HL-60 (cell line): Measurements from ENCODE around the gene CD4.

Experiments used
- DNase-seq, 2 experiments: peaks; one replicate each; pipeline ENCODE4 v3.0.0-alpha.2; 2010 to 2020; ENCODE audit warnings: low read depth in 1 of 2, low spot score in 1 of 2
- H3K27ac ChIP-seq: fragments of 250-450 bp; sonication (Bioruptor Pico); replicated peaks from 2 replicates; pipeline ENCODE4 v1.5.1; 2020; ENCODE audit warnings: mild to moderate bottlenecking, moderate library complexity
- H3K27me3 ChIP-seq: fragments of 250-450 bp; sonication (Bioruptor Pico); 2 replicates; pipeline ENCODE4 v1.5.1; 2021; ENCODE audit warnings: mild to moderate bottlenecking, moderate library complexity; ENCODE audit not compliant: insufficient read depth, poor library complexity, severe bottlenecking
- H3K4me3 ChIP-seq: replicated peaks from 2 replicates; pipeline ENCODE4 v1.5.1; 2011; ENCODE audit warnings: mild to moderate bottlenecking, control low read depth, low read length; ENCODE audit not compliant: insufficient read depth
- GABPA ChIP-seq: IDR thresholded peaks from 2 replicates; pipeline ENCODE4 v1.6.1; 2012; ENCODE audit warnings: low read depth
- POLR2AphosphoS5 ChIP-seq: IDR thresholded peaks from 2 replicates; pipeline ENCODE4 v1.6.1; 2012; ENCODE audit warnings: low read depth
- SPI1 ChIP-seq: IDR thresholded peaks from 2 replicates; pipeline ENCODE4 v1.6.1; 2012; ENCODE audit warnings: low read depth, mild to moderate bottlenecking, borderline replicate concordance
- TF ChIP-seq, protein P1 (sequence below): IDR thresholded peaks from 2 replicates; pipeline ENCODE4 v1.6.1; 2012; ENCODE audit warnings: low read depth; ENCODE audit not compliant: insufficient replicate concordance
- TF ChIP-seq, protein P2 (sequence below): IDR thresholded peaks from one replicate; pipeline ENCODE4 v1.5.1; 2011; ENCODE audit warnings: low read length, control low read depth, inconsistent platforms; ENCODE audit not compliant: insufficient read depth

CD4 gene

DNA sequence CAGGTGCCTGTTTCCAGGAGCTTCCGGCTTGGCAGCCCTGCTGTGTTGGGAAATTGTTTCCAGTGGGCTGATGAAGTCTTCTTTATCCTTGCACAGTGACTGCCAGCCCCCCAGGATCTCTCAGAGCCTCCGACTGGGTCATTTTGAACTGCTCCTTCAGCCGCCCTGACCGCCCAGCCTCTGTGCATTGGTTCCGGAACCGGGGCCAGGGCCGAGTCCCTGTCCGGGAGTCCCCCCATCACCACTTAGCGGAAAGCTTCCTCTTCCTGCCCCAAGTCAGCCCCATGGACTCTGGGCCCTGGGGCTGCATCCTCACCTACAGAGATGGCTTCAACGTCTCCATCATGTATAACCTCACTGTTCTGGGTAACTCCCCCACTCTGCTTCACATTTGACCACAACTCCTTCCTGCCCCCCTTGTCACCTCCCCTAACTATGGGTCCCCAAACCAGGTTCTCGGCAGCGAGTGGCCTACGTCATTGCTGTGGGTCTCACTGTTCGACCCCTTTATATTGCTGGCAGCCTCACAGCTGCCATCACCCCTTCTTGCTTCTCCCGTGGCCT, 14.7 kb upstream of the CD4 start:
- TF ChIP-seq, protein P1, sequence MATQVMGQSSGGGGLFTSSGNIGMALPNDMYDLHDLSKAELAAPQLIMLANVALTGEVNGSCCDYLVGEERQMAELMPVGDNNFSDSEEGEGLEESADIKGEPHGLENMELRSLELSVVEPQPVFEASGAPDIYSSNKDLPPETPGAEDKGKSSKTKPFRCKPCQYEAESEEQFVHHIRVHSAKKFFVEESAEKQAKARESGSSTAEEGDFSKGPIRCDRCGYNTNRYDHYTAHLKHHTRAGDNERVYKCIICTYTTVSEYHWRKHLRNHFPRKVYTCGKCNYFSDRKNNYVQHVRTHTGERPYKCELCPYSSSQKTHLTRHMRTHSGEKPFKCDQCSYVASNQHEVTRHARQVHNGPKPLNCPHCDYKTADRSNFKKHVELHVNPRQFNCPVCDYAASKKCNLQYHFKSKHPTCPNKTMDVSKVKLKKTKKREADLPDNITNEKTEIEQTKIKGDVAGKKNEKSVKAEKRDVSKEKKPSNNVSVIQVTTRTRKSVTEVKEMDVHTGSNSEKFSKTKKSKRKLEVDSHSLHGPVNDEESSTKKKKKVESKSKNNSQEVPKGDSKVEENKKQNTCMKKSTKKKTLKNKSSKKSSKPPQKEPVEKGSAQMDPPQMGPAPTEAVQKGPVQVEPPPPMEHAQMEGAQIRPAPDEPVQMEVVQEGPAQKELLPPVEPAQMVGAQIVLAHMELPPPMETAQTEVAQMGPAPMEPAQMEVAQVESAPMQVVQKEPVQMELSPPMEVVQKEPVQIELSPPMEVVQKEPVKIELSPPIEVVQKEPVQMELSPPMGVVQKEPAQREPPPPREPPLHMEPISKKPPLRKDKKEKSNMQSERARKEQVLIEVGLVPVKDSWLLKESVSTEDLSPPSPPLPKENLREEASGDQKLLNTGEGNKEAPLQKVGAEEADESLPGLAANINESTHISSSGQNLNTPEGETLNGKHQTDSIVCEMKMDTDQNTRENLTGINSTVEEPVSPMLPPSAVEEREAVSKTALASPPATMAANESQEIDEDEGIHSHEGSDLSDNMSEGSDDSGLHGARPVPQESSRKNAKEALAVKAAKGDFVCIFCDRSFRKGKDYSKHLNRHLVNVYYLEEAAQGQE, result no peak
- TF ChIP-seq POLR2AphosphoS5 (no peak), GABPA (no peak), SPI1 (no peak)
- TF ChIP-seq, protein P2, sequence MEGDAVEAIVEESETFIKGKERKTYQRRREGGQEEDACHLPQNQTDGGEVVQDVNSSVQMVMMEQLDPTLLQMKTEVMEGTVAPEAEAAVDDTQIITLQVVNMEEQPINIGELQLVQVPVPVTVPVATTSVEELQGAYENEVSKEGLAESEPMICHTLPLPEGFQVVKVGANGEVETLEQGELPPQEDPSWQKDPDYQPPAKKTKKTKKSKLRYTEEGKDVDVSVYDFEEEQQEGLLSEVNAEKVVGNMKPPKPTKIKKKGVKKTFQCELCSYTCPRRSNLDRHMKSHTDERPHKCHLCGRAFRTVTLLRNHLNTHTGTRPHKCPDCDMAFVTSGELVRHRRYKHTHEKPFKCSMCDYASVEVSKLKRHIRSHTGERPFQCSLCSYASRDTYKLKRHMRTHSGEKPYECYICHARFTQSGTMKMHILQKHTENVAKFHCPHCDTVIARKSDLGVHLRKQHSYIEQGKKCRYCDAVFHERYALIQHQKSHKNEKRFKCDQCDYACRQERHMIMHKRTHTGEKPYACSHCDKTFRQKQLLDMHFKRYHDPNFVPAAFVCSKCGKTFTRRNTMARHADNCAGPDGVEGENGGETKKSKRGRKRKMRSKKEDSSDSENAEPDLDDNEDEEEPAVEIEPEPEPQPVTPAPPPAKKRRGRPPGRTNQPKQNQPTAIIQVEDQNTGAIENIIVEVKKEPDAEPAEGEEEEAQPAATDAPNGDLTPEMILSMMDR, result no peak
- Histone ChIP-seq H3K27ac (no peak overlapping the region), H3K27me3 (peaks cover 25% of the 10 kb centered on the region), H3K4me3 (no peak overlapping the region)
- no peak for DNase-seq

DNA sequence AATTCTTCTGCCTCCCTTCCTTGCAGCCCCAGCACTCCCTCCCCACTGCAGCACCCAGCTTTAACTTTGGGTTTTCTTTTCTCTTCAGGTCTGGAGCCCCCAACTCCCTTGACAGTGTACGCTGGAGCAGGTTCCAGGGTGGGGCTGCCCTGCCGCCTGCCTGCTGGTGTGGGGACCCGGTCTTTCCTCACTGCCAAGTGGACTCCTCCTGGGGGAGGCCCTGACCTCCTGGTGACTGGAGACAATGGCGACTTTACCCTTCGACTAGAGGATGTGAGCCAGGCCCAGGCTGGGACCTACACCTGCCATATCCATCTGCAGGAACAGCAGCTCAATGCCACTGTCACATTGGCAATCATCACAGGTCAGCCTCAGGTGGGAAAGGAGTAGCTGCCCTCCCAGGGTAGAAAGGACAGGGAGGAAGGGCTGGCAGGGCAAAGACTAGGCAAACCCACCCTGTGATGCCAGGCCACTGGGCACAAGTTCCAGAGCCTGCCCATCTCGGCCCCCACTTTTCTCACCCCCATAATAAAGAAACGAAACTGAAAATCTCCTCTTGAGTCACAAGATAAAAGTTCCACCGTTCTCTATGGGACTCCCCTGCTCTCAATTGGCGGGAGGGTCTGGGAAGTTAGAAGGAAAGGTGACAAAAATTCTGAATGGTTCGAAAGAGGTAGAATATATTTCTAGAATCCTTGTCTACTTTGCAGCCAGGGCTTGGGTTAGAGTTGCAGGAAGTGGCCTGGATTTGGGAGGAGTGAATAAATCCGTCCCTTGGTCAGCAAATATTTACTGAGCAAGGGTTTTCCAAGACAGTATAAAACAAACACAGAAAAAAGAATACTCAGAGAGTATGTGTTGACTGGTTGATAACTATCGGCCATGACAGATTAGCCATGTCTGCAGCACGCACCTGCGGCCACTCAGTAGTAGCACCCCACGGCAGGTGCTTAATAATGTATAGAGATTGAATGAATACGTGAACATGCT, 13.8 kb upstream of the CD4 start:
- H3K27me3 ChIP-seq, result peaks cover 24% of the 10 kb centered on the region

DNA sequence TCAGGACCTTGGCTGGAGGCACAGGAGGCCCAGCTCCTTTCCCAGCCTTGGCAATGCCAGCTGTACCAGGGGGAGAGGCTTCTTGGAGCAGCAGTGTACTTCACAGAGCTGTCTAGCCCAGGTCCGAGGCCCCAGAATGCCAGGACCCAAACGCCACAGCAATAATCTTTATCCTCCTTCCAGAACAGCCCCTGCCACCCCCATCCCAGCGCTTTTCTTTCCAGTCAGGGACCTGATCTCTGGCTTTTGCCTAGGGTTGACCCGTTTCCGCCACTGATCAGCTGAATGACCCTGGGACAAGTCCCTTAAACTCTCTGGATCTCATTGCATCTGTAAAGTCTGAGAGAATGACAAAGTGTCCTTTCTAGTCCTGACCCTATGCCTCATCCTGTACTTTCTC, 11.9 kb upstream of the CD4 start:
- peaks cover 20% of the 10 kb centered on the region for H3K27me3 ChIP-seq
- H3K27ac ChIP-seq, result no peak overlapping the region
- TF ChIP-seq GABPA (no peak), SPI1 (no peak), POLR2AphosphoS5 (no peak)
- TF ChIP-seq, protein P2, result no peak
- TF ChIP-seq, protein P1, result no peak
- no peak for DNase-seq
- no peak overlapping the region for H3K4me3 ChIP-seq

More for the DNA sequence above, 13.8 kb upstream of the CD4 start:
- no peak overlapping the region for H3K4me3 ChIP-seq
- DNase-seq, result no peak
- TF ChIP-seq GABPA, result no peak
- TF ChIP-seq, protein P2, result no peak
- TF ChIP-seq, protein P1, result no peak
- TF ChIP-seq POLR2AphosphoS5, result no peak
- no peak for TF ChIP-seq SPI1
- no peak overlapping the region for H3K27ac ChIP-seq
